ENCODE results near the gene ZC3H13. TPM values are rescaled to one million over a fixed set of nuclear protein-coding genes. Genes with fewer than 3 reads are reported as not detected.

Gene ZC3H13
- total and polyA plus RNA-seq, 10 of the 15 experiments (the other 5 are each of a cell fraction or from before 2014, with no cell fraction given) = 10.0 to 55.9 (median 25.4) TPM

DNA sequence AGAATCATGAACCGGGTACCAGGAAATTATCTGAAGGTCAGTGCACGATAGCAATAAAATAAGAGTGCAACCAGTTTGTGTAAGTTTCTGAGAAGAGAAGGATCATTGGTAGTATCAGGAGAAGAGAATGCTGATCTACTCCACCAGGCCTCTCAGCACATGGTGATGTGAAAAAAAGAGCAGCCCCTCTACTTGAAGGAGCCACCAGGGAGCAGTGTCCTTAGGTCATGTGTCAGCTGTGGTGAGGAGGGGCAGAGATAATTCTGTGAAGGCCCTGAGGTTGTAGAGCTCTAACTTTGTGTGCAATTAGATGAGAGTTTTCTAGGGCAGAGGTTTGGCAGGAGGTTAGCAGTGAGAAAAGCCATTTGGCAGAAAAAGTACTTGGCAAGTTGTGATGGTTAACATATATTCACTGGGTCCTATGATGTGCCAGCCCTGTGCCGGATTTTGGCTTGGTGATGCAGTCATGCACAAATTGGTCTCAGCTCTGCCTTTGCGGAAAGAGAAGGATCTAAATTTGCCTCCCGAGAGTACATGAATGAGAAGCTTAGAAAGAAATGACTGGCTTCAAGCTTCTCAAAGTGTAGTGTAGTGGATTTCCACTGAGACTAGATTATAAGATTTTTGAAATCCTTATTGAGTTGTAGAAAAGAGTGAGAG lies 19.2 kb upstream of the ZC3H13 start (continued):
- TF ChIP-seq, protein P1, sequence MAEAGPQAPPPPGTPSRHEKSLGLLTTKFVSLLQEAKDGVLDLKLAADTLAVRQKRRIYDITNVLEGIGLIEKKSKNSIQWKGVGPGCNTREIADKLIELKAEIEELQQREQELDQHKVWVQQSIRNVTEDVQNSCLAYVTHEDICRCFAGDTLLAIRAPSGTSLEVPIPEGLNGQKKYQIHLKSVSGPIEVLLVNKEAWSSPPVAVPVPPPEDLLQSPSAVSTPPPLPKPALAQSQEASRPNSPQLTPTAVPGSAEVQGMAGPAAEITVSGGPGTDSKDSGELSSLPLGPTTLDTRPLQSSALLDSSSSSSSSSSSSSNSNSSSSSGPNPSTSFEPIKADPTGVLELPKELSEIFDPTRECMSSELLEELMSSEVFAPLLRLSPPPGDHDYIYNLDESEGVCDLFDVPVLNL (IDR thresholded peaks at IDR 0.05; ENCODE audit: low read depth, low read length) = no peak
- TF ChIP-seq CHD2 (IDR thresholded peaks at IDR 0.05; ENCODE audit: borderline replicate concordance, low read depth, low read length) = no peak
- TF ChIP-seq, protein P2, sequence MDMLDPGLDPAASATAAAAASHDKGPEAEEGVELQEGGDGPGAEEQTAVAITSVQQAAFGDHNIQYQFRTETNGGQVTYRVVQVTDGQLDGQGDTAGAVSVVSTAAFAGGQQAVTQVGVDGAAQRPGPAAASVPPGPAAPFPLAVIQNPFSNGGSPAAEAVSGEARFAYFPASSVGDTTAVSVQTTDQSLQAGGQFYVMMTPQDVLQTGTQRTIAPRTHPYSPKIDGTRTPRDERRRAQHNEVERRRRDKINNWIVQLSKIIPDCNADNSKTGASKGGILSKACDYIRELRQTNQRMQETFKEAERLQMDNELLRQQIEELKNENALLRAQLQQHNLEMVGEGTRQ (IDR thresholded peaks at IDR 0.05; ENCODE audit: borderline replicate concordance, low read depth, low read length) = no peak; the same call in 1 of the 2 replicates
- no peak for TF ChIP-seq NFYB (IDR thresholded peaks at IDR 0.05; ENCODE audit: insufficient read depth, low read depth, low read length)
- TF ChIP-seq EGR1 (IDR thresholded peaks at IDR 0.05; ENCODE audit: borderline replicate concordance in 1 of 2, low read depth in 2 of 2, low read length in 2 of 2) = no peak
- no peak for TF ChIP-seq POLR2AphosphoS2 (IDR thresholded peaks at IDR 0.05; ENCODE audit: low read depth, low read length)
- no peak for TF ChIP-seq WRNIP1 (IDR thresholded peaks at IDR 0.05; ENCODE audit: borderline replicate concordance, low read depth, low read length)
- no peak for TF ChIP-seq SUZ12 (IDR thresholded peaks at IDR 0.05; ENCODE audit: unreplicated experiment)
- peak; percentile 27 to 31; a peak in 1 of 4 replicates for TF ChIP-seq IKZF2 (IDR thresholded peaks at IDR 0.05)
- no peak for TF ChIP-seq BRCA1 (IDR thresholded peaks at IDR 0.05; ENCODE audit: low read depth, low read length)
- TF ChIP-seq NFYA (IDR thresholded peaks at IDR 0.05; ENCODE audit: borderline replicate concordance, low read depth, low read length) = no peak
- TF ChIP-seq FOXM1 (IDR thresholded peaks at IDR 0.05; ENCODE audit: low read depth, low read length) = peak; percentile 96
- TF ChIP-seq SUPT20H (IDR thresholded peaks at IDR 0.05; ENCODE audit: borderline replicate concordance, control insufficient read depth, low read depth, low read length) = no peak
- TF ChIP-seq, protein P3, sequence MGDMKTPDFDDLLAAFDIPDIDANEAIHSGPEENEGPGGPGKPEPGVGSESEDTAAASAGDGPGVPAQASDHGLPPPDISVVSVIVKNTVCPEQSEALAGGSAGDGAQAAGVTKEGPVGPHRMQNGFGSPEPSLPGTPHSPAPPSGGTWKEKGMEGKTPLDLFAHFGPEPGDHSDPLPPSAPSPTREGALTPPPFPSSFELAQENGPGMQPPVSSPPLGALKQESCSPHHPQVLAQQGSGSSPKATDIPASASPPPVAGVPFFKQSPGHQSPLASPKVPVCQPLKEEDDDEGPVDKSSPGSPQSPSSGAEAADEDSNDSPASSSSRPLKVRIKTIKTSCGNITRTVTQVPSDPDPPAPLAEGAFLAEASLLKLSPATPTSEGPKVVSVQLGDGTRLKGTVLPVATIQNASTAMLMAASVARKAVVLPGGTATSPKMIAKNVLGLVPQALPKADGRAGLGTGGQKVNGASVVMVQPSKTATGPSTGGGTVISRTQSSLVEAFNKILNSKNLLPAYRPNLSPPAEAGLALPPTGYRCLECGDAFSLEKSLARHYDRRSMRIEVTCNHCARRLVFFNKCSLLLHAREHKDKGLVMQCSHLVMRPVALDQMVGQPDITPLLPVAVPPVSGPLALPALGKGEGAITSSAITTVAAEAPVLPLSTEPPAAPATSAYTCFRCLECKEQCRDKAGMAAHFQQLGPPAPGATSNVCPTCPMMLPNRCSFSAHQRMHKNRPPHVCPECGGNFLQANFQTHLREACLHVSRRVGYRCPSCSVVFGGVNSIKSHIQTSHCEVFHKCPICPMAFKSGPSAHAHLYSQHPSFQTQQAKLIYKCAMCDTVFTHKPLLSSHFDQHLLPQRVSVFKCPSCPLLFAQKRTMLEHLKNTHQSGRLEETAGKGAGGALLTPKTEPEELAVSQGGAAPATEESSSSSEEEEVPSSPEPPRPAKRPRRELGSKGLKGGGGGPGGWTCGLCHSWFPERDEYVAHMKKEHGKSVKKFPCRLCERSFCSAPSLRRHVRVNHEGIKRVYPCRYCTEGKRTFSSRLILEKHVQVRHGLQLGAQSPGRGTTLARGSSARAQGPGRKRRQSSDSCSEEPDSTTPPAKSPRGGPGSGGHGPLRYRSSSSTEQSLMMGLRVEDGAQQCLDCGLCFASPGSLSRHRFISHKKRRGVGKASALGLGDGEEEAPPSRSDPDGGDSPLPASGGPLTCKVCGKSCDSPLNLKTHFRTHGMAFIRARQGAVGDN (IDR thresholded peaks at IDR 0.05) = no peak
- TF ChIP-seq EED (IDR thresholded peaks at IDR 0.05; ENCODE audit: low read depth) = peak; percentile 86
- peak; percentile 59; the same call in 1 of the 2 replicates for TF ChIP-seq SMC3 (IDR thresholded peaks at IDR 0.05; ENCODE audit: borderline replicate concordance, low read length)
- TF ChIP-seq, protein P4, sequence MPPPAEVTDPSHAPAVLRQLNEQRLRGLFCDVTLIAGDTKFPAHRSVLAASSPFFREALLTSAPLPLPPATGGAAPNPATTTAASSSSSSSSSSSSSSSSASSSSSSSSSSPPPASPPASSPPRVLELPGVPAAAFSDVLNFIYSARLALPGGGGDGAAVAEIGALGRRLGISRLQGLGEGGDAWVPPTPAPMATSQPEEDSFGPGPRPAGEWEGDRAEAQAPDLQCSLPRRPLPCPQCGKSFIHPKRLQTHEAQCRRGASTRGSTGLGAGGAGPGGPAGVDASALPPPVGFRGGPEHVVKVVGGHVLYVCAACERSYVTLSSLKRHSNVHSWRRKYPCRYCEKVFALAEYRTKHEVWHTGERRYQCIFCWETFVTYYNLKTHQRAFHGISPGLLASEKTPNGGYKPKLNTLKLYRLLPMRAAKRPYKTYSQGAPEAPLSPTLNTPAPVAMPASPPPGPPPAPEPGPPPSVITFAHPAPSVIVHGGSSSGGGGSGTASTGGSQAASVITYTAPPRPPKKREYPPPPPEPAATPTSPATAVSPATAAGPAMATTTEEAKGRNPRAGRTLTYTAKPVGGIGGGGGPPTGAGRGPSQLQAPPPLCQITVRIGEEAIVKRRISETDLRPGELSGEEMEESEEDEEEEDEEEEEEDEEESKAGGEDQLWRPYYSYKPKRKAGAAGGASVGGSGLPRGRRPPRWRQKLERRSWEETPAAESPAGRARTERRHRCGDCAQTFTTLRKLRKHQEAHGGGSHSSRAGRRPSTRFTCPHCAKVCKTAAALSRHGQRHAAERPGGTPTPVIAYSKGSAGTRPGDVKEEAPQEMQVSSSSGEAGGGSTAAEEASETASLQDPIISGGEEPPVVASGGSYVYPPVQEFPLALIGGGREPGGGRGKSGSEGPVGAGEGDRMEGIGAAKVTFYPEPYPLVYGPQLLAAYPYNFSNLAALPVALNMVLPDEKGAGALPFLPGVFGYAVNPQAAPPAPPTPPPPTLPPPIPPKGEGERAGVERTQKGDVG (CRISPR knock-in tag; IDR thresholded peaks at IDR 0.05) = no peak
- TF ChIP-seq YBX1 (IDR thresholded peaks at IDR 0.05) = no peak
